Measurements from ENCODE around the gene LDLRAD4. TPM values are rescaled to one million over a fixed set of nuclear protein-coding genes. Genes with fewer than 3 reads are reported as not detected.

LDLRAD4 gene
- total and polyA plus RNA-seq, 2 experiments from 2014 or later: 0.73 to 1.9 TPM

- TF ChIP-seq, protein P1, sequence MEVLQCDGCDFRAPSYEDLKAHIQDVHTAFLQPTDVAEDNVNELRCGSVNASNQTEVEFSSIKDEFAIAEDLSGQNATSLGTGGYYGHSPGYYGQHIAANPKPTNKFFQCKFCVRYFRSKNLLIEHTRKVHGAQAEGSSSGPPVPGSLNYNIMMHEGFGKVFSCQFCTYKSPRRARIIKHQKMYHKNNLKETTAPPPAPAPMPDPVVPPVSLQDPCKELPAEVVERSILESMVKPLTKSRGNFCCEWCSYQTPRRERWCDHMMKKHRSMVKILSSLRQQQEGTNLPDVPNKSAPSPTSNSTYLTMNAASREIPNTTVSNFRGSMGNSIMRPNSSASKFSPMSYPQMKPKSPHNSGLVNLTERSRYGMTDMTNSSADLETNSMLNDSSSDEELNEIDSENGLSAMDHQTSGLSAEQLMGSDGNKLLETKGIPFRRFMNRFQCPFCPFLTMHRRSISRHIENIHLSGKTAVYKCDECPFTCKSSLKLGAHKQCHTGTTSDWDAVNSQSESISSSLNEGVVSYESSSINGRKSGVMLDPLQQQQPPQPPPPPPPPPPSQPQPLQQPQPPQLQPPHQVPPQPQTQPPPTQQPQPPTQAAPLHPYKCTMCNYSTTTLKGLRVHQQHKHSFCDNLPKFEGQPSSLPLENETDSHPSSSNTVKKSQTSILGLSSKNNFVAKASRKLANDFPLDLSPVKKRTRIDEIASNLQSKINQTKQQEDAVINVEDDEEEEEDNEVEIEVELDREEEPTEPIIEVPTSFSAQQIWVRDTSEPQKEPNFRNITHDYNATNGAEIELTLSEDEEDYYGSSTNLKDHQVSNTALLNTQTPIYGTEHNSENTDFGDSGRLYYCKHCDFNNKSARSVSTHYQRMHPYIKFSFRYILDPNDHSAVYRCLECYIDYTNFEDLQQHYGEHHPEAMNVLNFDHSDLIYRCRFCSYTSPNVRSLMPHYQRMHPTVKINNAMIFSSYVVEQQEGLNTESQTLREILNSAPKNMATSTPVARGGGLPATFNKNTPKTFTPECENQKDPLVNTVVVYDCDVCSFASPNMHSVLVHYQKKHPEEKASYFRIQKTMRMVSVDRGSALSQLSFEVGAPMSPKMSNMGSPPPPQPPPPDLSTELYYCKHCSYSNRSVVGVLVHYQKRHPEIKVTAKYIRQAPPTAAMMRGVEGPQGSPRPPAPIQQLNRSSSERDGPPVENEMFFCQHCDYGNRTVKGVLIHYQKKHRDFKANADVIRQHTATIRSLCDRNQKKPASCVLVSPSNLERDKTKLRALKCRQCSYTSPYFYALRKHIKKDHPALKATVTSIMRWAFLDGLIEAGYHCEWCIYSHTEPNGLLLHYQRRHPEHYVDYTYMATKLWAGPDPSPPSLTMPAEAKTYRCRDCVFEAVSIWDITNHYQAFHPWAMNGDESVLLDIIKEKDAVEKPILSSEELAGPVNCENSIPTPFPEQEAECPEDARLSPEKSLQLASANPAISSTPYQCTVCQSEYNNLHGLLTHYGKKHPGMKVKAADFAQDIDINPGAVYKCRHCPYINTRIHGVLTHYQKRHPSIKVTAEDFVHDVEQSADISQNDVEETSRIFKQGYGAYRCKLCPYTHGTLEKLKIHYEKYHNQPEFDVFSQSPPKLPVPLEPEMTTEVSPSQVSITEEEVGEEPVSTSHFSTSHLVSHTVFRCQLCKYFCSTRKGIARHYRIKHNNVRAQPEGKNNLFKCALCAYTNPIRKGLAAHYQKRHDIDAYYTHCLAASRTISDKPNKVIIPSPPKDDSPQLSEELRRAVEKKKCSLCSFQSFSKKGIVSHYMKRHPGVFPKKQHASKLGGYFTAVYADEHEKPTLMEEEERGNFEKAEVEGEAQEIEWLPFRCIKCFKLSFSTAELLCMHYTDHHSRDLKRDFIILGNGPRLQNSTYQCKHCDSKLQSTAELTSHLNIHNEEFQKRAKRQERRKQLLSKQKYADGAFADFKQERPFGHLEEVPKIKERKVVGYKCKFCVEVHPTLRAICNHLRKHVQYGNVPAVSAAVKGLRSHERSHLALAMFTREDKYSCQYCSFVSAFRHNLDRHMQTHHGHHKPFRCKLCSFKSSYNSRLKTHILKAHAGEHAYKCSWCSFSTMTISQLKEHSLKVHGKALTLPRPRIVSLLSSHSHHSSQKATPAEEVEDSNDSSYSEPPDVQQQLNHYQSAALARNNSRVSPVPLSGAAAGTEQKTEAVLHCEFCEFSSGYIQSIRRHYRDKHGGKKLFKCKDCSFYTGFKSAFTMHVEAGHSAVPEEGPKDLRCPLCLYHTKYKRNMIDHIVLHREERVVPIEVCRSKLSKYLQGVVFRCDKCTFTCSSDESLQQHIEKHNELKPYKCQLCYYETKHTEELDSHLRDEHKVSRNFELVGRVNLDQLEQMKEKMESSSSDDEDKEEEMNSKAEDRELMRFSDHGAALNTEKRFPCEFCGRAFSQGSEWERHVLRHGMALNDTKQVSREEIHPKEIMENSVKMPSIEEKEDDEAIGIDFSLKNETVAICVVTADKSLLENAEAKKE (CRISPR knock-in tag; IDR thresholded peaks at IDR 0.05): no peak
- no peak for TF ChIP-seq ZNF114 (CRISPR knock-in tag; IDR thresholded peaks at IDR 0.05)
- TF ChIP-seq, protein P2, sequence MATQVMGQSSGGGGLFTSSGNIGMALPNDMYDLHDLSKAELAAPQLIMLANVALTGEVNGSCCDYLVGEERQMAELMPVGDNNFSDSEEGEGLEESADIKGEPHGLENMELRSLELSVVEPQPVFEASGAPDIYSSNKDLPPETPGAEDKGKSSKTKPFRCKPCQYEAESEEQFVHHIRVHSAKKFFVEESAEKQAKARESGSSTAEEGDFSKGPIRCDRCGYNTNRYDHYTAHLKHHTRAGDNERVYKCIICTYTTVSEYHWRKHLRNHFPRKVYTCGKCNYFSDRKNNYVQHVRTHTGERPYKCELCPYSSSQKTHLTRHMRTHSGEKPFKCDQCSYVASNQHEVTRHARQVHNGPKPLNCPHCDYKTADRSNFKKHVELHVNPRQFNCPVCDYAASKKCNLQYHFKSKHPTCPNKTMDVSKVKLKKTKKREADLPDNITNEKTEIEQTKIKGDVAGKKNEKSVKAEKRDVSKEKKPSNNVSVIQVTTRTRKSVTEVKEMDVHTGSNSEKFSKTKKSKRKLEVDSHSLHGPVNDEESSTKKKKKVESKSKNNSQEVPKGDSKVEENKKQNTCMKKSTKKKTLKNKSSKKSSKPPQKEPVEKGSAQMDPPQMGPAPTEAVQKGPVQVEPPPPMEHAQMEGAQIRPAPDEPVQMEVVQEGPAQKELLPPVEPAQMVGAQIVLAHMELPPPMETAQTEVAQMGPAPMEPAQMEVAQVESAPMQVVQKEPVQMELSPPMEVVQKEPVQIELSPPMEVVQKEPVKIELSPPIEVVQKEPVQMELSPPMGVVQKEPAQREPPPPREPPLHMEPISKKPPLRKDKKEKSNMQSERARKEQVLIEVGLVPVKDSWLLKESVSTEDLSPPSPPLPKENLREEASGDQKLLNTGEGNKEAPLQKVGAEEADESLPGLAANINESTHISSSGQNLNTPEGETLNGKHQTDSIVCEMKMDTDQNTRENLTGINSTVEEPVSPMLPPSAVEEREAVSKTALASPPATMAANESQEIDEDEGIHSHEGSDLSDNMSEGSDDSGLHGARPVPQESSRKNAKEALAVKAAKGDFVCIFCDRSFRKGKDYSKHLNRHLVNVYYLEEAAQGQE (IDR thresholded peaks at IDR 0.05; ENCODE audit: unreplicated experiment): no peak
- no peak for TF ChIP-seq EZH2 (IDR thresholded peaks at IDR 0.05; ENCODE audit: low read depth, unreplicated experiment)
- TF ChIP-seq ETS1 (IDR thresholded peaks at IDR 0.05): no peak
- no peak for TF ChIP-seq NANOG (IDR thresholded peaks at IDR 0.05; ENCODE audit: borderline replicate concordance)
- no peak for TF ChIP-seq POLR2AphosphoS5 (IDR thresholded peaks at IDR 0.05; ENCODE audit: low read depth)
These were observed 236.9 kb downstream of the LDLRAD4 start (continued) for GRCh38 chr18:13455471-13455870.

All from GM23338 (cell line).